GM06990 (cell line): ENCODE results near the gene FAM78A.
A peak's percentile ranks its signal among the peaks of the same experiment; 100 is the strongest.

Experiments used
- DNase-seq: peaks from one replicate; pipeline ENCODE4 v3.0.0-alpha.2; 2011; ENCODE audit not compliant: insufficient read length; ENCODE audit errors: extremely low read depth
- H3K27me3 ChIP-seq: replicated peaks from 2 replicates; pipeline ENCODE4 v1.6.0; 2011; ENCODE audit warnings: low read length; ENCODE audit not compliant: control insufficient read depth, insufficient read depth
- H3K36me3 ChIP-seq: 2 replicates; pipeline ENCODE4 v1.5.1; 2011; ENCODE audit warnings: low read length; ENCODE audit not compliant: control insufficient read depth, insufficient read depth
- H3K4me3 ChIP-seq: replicated peaks from 2 replicates; pipeline ENCODE4 v1.5.1; 2011; ENCODE audit warnings: low read depth, mild to moderate bottlenecking, control low read depth, low read length
- TF ChIP-seq, protein P1 (sequence below): IDR thresholded peaks from 2 replicates; pipeline ENCODE4 v1.5.1; 2011; ENCODE audit warnings: low read length, control low read depth, mild to moderate bottlenecking, inconsistent platforms; ENCODE audit not compliant: insufficient read depth, poor library complexity, severe bottlenecking

FAM78A gene, protein sequence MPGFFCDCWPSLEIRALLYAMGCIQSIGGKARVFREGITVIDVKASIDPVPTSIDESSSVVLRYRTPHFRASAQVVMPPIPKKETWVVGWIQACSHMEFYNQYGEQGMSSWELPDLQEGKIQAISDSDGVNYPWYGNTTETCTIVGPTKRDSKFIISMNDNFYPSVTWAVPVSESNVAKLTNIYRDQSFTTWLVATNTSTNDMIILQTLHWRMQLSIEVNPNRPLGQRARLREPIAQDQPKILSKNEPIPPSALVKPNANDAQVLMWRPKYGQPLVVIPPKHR

DNA sequence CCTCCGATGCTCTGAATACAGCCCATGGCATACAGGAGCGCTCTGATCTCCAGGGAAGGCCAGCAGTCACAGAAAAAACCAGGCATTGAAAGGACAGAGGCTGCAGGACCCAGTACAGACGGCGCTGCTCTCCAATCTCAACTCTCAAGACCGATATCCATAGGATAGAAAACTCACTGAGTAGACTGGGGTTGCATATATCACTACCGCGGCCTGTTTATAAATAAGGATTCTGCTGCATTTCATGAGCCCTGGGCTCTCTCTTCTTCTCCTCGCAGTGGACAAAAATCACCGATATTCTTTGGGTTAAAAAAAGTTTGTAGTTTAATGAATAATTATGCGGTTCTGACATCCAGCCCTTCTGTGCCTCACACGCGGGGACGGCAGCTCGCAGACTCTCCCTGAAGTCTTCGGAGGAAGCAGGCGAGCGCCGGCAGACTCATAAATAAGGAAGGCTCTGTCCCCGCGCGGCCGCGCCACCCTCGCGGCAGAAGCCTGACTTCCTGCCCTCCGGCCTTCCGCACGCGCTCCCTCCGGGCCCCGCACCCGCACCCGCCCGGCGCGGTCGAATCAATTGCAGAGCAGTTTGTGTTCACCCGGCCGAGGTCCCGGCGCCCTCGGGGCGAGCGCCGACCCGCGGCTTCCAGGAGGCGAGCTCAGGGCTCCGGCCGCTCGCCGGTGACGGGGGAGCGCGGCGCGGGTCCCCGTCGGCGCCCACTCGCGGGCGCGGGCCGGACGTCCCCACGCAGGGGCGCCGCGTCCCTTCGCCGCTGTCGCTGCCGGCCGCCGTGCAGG, at the start of gene FAM78A:
Gene FAM78A, minus strand, starts transcription at position 417 of the 795 bp plus-strand sequence. Its CDS starts 331 bp downstream, at position 86.
- peak within 1 kb of the TSS; percentile 75 for H3K4me3 ChIP-seq
- peak; percentile 80 for DNase-seq
- TF ChIP-seq, protein P1, sequence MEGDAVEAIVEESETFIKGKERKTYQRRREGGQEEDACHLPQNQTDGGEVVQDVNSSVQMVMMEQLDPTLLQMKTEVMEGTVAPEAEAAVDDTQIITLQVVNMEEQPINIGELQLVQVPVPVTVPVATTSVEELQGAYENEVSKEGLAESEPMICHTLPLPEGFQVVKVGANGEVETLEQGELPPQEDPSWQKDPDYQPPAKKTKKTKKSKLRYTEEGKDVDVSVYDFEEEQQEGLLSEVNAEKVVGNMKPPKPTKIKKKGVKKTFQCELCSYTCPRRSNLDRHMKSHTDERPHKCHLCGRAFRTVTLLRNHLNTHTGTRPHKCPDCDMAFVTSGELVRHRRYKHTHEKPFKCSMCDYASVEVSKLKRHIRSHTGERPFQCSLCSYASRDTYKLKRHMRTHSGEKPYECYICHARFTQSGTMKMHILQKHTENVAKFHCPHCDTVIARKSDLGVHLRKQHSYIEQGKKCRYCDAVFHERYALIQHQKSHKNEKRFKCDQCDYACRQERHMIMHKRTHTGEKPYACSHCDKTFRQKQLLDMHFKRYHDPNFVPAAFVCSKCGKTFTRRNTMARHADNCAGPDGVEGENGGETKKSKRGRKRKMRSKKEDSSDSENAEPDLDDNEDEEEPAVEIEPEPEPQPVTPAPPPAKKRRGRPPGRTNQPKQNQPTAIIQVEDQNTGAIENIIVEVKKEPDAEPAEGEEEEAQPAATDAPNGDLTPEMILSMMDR: no peak
- H3K36me3 ChIP-seq: no peaks in the 10 kb centered on the region
- H3K27me3 ChIP-seq: no peaks in the 10 kb centered on the region; the same call in 1 of the 2 replicates

DNA sequence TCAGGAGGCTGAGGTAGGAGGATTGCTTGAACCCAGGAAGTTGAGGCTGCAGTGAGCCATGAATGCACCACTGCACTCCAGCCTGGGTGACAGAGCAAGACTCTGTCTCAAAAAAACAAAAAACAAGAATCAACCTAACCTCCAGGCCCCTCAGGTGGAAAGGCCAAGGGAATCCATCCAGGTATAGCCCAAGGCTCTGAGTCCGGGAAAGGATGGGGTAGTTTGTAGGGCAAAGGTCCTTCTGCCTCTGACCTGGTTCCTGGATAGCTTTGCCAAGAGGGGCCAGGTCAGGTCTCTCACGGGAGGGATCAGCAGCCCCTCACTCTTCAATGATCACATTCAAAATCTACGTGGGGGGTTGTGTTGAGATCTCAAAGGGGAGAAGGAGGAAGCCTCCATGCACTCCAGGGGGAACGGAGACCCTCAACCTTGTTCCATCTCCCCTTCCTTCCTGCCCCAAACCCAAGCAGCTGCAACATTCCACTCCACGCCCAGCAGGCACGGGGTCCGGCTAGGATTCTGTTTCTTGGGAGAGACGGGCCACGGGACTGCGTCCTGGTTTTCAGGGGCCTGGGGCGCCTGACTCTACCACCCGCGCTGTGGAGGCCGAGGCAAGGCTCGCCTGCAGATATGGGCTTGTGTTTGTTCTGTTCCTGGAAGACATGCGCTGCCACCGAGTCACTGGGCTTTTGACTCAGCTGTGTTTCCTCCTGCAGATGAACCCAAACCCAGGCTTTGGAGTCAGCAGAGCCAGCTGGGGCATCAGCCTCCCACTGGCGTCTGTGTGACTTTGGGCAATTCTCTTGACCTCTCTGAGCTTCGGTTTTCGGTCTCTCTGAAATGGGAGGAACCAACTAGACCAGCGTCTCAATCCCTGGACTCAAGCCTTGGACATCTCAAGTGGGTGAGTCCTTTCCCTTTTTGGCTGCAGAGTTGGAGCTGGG, 48.7 kb upstream of the FAM78A start:
- no peak for DNase-seq
- TF ChIP-seq, protein P1: no peak
- H3K27me3 ChIP-seq: no peaks in the 10 kb centered on the region
- H3K36me3 ChIP-seq: no peaks in the 10 kb centered on the region
- H3K4me3 ChIP-seq: no peak overlapping the region

DNA sequence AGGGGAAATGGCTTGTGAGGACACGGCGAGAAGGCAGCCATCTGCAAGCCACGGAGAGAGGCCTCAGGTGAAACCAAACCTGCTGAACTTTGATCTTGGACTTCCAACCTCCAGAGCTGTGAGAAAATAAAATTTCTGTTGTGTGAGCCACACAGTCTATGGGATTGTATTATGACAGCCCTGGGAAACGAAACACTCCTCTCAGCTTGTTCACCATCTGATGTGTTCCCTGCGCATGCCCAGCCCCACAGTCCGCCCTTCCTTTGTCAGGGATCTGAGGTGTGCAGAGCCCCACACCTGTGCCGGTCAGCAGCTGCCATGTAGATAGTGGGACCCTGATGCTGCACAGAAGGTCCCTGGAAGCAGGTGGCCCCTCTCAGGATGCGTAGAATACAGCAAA, 47.3 kb upstream of the FAM78A start:
- no peak for DNase-seq
- no peak overlapping the region for H3K4me3 ChIP-seq
- TF ChIP-seq, protein P1: no peak
- no peaks in the 10 kb centered on the region for H3K27me3 ChIP-seq
- no peaks in the 10 kb centered on the region for H3K36me3 ChIP-seq

DNA sequence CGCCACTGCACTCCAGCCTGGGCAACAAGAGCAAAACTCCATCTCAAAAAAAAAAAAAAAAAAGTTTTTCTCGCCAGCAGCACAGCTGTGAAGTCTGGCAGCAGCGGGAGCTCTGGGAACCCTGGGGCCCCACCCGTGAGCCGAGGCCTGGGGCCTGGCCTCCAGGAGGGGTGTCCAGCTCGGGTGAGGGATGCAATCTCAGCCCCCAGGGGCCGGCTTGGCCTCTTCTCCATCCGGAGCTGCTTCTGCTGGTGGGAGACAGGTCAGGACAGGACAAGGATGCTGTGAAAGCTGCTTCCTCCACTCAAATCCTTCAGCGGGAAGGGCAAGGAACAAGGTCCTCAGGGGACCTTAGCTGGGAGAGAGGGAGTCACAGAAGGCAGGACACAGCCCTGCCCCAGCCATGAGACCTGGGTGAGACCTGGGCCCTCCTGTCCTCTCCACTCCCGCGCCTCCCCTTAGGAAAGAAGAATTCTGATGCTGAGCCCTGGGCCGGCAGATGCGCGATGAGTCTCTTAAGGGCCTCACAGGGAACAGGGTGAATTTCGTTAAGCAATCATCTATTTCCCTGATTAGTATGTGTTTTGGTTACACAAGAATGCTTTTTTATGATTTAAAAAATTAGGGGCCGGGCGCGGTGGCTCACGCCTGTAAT, 43.8 kb upstream of the FAM78A start:
- TF ChIP-seq, protein P1: no peak
- DNase-seq: no peak
- H3K4me3 ChIP-seq: no peak overlapping the region
- H3K27me3 ChIP-seq: no peaks in the 10 kb centered on the region; the same call in 1 of the 2 replicates
- no peaks in the 10 kb centered on the region for H3K36me3 ChIP-seq

DNA sequence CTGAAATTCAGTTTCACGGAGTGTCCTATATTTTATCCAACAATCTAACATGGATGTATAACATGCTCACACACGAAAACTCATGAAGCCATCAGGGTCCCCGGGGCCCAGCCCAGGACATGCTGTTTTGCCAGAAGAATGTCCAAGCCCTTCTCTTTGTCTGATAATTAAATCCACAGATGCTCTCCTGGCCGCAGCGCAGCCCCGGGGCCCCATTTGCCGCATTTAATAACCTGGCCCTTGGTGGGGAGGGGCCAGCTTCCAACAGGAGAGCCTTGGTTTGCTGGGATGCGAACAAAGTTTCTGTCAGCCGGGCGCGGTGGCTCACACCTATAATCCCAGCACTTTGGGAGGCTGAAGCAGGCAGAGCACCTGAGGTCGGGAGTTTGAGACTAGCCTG, 43.2 kb upstream of the FAM78A start:
- Histone ChIP-seq H3K27me3 (no peaks in the 10 kb centered on the region; the same call in none of the 2 replicates), H3K4me3 (no peak overlapping the region), H3K36me3 (no peaks in the 10 kb centered on the region)
- TF ChIP-seq, protein P1: no peak
- DNase-seq: no peak
